GM21515 (cell line): ENCODE data around the gene DACH1.
"Not testable (repeated sequence)": the region's sequence is repeated elsewhere in the genome, so short reads cannot be mapped to it uniquely, and the experiment has no call there.

Source experiments
- ATAC-seq: cut with Tn5 transposase; IDR thresholded peaks from one replicate; pipeline ENCODE4 v1.9.1; 2021; ENCODE audit not compliant: unreplicated experiment

Gene DACH1

DNA sequence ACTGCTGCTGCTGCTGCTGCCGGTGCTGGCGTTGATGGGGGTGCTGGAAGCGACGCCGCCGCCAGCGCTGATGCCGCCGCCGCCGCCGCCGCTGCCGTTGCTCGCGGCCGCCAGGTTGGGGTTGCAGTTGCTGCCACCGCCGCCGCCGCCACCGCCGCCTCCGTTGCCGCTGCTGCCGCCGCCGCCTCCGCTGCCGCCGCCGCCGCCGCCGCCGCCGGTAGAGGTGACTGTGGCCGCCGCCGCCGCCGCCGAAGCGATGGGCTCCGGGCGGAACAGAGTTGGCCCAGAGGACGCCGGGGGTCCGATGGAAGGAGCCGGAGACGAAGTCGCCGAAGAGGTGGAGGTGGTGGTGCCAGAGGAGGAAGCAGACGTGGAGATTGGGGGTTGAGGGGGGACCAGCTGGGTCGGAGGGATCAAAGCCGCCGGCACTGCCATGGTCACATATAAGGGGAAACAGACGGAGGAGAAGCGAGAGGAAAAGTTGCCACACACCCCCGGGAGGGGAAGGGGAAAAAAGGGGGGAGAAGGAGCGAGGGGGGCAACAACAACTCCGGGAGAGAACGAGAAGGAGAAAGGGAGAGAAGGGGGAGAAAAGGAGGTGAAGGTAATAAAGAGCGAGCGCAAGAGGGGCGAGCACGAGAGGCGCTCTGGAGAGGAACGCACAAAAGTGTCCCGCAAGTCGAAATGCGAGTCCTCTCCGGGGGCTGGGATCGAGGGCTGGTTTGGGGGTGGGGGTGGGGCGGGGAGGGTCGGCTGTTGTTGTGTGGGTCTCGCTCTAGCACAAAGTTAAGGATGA lies 471 bp downstream of the DACH1 start:
- ATAC-seq, result no peak

DNA sequence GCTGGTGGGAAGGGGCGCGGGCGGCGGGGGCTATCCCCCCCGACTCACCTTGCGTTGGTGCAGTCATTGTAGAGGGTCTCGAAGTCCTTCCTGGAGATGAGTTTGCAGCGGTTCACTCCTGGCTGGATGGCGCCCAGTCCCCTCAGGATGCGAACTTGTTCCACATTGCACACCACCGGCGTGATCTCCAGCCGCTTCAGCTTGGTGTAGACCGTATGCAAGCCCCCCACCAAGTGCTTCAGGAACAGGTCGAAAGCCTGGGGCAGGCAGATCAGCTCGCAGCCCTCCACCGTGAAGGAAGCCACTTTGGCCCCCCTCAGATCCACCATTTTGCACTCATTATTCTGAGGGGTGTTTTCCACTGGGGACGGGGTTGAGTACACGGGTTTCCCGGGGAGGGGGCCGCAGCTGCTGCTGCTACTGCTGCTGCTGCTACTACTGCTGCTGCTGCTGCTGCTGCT lies 1.1 kb downstream of the DACH1 start:
- ATAC-seq, result no peak

DNA sequence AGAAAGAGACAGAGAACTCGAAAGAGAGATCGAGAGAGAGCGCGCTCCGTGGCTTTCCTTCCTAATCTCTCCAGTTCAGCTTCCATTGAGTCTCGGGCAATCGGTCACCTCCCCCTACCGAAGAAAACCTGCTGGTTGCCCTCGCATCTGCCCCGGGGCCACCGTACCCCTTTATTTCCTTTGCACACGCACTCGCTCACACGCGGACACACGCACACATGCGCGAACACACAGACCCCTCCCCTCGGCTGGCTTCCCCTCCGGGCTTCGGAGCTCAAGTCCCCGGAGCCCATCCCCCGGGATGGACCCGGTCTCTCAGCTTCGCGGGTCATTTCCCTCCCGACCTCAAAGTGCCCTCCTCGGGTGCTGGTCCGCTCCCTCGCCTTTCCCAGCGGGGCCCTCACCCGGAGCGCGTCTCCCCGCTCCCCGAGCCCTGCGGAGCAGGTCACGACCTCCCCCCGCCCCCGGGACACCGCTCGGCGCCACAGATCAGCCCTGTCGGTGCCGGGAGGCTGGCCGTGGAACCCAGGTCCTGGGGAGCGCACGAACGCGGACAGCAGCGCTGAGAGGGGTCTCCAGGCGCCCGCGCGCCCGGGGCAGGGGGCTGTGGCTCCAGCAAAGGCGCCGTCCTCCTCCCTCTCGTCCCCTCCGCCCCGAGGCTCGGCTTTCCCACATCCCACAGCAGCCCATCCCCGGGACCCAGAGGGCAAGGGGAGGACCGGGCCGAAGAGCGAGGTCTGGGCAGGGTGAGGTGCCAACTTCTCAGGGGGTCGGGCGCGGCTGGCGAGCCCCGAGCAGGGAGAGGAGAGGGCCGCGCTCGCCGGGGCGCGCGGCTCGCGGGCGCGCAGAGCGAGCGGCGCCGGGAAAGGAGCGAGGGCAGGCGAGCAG lies 1.8 kb downstream of the DACH1 start:
- no peak for ATAC-seq

DNA sequence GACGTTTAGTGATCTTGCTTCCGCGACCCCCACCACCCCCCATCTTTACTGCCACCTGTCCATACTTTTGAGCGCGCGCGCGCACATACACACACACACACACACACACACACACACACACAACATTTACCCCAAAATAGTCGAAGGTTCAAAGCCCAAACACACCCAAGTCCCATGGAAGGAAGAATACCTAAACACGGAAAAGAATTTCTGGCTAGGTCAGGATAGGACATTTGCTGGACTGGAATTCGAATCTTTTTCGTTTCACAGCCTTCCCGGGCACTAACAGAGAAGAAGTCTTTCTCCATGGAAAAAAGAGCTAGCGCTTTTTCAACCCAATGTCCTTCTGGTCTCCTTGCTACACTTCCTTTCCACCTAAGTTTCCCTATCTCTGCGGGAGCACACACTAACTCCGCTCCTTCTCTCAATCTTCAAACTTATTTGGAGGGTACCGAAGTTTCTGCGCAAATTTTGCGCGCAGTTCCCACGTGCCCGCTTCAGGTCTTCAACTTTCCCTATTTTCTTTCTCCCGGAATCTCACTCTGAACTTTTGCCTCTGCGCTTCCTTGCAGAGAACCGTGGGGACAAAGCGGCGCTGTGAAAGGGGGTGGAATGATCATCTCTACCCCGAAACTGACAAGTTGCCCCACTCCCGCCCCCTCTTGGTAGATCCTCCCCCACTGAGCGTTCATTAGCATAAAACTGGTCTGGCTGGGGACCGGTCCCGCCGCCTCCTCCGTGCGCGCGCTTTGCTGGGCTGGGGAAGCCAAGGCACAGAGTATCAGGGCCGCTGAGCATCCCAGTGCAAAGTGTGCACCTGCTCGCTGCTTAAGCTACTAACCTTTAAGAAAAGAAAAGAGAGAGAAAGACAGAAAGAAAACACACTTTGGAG lies 2.7 kb downstream of the DACH1 start:
- ATAC-seq, result no peak

DNA sequence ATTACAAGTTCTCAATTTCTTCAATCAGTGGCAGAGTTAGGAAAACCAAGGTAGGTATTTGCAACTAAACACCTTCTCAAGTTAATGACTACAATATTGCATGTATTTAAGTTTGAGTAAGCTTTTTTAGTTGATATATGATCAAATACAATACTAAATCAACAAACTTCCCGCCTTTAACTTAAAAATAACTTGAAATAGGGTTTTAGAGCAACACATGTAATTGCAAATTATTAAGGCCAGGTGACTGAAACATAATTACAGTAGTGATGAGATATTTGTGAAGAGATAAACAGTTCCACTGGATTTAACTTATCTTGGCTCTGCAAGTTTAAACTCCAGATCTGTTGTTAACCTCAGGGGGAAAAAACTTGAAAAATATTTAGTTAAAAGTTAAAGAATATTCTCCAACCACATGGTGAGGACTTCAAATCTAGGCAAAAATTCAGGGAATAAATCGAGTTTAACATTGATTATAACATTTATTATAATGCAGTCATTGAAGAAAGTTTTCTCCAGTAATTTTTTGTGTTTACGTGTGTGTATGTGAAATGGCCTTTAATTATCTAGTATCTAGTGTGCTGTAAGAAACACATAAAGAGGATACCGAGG lies 3.6 kb downstream of the DACH1 start:
- no peak for ATAC-seq

DNA sequence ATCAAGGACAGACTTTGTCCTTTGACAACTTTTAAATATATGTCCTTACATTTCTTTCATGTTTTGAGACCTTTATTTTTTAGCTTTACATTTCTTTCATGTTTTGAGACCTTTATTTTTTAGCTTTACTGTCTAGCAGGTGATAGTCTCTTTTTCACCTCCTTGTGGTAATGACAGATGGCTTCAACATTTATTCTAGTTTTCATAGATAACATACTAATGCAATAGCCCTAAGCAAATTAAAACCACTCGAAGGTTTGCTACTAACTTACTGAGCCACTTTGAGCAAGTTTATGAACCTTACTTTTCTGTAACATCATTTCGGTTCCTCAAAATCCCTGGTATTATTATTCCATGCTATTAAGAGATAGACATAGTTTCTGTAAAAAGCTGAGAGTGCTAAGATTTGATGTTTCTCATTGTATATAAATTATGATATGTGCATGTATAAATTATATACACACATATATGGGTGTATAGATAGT lies 4.5 kb downstream of the DACH1 start:
- no peak for ATAC-seq

DNA sequence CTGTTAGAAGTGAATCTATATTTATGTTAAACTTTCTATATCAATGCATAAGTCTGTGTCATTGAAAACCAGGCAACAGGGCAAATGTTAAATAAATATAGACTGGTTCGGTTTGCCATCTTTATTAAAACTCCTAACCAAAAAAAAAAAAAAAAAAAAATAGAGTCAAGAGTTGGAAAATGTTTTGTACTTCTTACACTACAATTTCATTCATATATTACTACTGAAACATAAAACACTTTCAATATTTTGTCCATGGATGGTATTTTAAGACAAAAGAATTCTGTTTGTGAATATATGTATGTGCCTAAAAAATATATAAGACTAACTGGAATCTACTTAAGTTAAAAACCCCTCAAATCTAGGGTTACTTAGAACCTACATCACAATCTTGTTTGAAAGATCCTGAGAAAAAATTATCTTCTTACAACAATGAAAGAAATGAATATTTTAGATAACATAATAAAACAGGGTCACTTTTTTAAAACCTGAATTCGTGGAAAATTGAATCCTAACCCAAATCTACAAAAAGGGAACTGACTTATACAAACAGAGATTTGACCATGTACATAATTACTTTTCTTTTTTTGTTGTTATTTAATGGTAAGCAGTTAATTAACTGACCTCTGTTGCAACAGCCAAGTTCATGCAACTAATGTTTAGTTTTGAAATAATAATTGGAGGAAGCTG lies 5.1 kb downstream of the DACH1 start:
- no peak for ATAC-seq

DNA sequence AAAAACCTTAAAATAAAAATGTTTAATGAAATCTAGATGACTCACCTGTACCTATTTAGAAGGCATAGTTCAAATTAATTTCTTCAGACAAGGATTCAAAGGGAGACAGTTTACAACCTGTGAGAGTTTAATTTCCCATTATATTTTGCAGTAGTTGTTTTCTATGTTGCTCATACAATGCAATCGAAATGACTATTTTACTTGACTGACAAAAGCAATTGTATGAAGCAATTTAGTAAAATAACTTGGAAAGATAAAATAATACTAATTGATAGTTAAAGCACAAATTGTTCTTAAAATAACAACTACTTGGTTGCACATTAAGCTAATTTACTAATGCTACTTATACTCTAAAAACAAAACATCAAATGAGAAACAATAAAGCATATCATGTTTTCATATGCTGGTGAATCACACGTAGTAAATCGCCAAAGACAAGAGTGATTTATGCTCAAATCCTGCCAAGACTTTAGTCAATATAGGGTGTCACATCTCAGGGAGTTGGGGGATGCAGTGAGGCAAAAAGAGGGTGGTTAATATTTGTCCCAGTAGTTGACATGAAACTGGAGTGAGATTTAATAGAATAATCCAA lies 6.4 kb downstream of the DACH1 start:
- ATAC-seq, result no peak

DNA sequence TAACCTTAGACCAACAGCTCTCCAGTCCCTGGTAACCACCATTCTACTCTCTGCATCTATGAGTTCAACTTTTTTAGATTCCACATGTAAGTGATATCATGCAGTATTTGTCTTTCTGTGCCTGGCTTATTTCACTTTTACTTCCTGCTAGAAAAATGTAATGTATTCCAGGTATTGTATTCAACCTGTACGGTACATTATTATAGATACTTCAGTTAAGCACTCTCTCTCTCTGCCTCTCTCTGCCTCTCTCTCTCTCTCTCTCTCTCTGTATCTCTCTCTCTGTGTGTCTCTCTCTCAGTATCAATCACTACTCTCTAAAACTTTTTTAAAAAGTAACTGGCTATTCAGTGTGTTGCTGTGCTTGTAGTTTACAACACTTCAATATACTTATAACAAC lies 8.4 kb downstream of the DACH1 start:
- ATAC-seq, result no peak

DNA sequence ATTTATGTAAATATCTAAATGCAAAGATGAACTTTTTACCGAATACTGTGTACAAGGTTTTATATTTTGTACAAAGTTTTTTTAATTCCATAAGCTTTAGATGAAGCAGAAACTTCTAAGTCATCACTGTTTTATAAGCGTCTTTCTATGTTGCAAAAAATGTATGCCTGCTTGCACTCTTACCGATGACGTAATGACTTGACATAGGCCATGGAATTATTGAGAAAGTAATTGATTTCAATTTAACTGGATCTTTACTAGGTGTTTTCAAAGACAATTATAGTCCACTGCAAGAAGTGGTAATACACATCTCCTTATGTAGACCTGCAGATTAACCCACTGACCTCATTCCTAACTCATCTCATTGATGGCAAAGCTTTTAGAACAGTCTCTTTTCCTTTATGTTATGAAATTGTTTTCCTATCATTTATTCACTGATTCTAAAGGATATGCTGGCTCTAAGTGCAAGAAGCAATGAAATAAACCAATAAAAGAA lies 10.4 kb downstream of the DACH1 start:
- ATAC-seq, result no peak

DNA sequence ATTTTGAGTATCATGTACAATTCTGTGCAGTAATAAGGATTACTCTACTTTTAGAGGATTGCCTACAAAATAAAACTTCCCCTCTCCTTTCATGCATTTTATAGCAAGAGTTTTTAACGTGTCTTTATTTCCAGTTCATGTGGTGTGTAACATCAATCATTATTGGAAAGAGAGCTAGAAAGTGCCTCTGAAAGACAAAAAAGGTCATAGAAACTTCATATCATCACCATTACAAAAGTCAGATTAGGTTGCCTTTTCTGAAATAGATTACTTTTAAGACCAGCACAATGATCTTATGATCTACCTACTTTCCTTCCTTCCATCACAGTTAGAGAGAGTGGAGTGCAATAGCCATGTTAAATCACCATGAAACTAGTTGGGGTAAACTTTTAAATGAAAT lies 12.6 kb downstream of the DACH1 start:
- no peak for ATAC-seq

DNA sequence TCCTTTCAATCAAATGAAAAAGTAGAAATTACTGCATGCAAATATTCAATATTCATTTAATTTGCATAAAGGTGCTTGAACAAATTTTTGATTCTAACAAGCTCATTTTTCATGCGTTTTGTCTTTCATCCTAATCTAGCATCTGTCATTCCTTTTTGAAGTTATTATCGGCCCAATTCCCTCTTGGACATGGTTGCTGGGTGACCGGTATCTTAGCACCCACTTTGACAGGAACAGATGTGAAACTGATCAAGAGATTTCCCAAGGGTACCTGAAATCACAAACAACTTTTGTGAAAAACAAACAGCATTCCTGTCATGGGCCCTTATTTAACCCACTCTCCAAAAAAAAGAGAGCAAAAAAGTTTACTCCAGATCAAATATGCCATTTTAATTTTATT lies 13.3 kb downstream of the DACH1 start:
- no peak for ATAC-seq

DNA sequence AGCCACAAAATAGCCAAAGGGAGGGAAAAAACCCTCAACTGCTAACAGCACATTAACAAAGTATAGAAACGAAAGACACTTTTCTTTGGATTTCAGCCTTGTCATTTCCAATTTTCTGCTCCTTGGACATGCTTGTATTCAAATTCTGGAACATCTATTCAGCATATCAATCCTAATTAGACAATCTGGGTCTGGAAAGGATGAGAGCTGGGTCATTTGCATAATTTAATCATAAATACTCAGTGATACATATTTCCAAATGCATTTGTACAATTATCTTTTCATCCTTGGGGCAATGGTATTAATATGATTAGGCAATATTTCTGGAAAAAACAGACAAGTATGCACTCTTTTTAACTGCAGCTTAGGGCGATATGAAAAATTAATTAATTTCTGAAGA lies 14.3 kb downstream of the DACH1 start:
- no peak for ATAC-seq

DNA sequence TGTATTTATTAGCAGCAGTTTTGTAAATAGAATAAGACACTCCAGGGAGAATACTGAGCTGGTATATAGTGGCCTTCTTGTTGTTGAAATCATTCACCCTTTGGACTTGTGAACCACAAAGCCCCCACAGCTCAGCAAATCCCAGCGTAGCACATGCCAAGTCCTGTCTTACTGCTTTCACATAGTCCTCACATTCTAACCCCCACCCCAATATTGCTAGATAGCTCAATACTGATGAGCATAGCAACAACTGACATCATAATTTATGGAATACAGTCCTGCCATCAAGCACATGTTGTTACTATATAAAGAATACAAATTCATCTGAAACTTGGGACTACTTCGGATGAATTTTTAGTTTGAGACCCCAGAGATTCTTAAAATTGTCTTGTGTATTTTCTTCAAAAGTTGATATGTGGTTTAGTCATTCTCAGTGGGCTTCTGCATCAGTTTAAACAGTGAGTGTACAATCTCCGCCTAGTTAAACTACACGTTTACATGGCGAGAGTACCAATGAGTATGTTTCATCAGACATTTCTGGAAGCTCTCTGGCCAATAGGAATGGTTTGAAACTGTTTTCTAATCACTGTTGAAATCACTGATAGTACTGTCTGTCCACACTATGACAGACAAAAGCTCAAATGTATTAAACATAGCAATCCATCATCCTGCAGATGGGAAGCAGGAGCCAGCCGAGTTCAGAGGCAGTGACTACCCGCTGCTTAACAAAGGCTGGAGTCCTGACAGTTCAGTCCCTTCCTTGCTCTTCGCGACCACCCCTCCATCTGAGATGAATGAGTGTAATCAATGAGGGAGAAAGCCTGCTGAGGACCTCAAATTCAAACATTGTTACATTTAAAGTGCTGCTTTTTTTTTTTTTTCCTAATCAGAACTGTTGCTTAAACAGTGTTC lies 15.2 kb downstream of the DACH1 start:
- ATAC-seq, result no peak

DNA sequence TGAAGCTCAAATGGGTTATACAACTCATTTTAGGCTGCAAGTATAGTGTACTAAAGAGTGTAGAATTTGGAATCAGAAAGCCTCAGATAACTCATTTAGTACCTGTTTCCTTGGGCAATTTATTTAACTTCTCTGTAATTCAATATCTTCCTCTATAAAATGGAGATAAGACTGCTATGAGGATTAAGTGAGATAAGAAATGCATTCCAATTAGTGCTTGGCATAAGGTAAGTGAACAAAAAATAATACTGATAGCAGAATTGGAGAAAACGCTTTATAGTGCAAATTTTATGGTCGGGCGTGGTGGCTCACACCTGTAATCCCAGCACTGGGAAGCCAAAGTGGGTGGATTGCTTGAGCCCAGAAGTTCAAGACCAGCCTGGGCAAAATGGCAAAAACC lies 25.0 kb downstream of the DACH1 start:
- ATAC-seq, result no peak

DNA sequence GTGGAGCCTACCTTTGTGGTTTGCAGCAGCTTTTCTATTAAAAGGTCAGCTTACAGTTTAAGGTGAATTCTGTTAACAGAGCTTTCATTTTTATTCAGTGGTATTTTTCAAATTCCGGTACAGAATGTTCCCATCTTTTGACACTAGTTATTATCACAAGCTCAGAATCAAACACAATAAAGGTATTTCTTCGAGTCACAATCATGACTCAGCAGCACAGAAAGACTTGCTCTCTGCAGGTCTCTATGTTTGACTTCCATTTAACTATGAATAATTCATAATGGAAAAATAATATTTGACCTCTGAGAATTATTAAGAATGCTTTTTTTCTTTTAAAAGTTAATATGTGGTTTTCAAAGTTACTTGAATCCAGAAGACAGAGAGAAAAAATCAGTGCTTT lies 28.2 kb downstream of the DACH1 start:
- ATAC-seq, result no peak

DNA sequence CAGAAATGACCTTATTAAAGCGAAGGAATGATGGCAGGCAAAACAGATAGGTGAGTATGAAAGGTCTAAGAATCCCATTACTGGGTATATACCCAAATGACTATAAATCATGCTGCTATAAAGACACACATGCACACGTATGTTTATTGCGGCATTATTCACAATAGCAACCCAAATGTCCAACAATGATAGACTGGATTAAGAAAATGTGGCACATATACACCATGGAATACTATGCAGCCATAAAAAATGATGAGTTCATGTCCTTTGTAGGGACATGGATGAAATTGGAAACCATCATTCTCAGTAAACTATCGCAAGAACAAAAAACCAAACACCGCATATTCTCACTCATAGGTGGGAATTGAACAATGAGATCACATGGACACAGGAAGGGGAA lies 29.4 kb downstream of the DACH1 start:
- not testable (repeated sequence) for ATAC-seq

DNA sequence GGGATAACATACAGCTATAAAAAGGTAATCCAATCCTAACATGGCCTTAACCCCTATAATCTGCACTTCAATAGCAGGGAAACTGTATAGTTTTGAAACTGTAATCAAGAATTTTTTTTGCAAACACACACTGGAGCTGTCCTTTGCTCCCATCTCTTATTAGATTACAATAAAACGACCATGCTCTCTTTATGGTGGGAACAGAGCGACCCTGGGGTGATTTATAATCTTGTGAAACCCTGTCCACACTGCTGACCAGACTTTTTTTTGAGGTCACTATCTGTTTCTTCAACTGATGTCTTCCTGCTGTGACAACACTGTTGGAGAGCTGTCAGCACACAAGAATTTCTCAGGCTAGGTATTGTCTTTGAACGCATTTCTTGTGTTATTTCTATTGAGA lies 35.3 kb downstream of the DACH1 start:
- ATAC-seq, result no peak
